ENCODE data around the gene VSX1. TPM values are rescaled to one million over a fixed set of nuclear protein-coding genes. Genes with fewer than 3 reads are reported as not detected.
A peak's percentile ranks its signal among the peaks of the same experiment; 100 is the strongest.

VSX1 gene
- total RNA-seq, 1 donor from 2014 or later: not detected

GRCh38 chr20:25083141-25083772, 1.3 kb upstream of the VSX1 start:
- Mint-ChIP-seq H3K4me1 (ENCODE audit: low read depth, unreplicated experiment) (no peaks in the 10 kb centered on the region), H3K27me3 (ENCODE audit: unreplicated experiment) (peaks cover 41% of the 10 kb centered on the region), H3K9me3 (ENCODE audit: unreplicated experiment) (peaks cover 5% of the 10 kb centered on the region), H3K4me3 (ENCODE audit: unreplicated experiment) (peak overlapping the region; percentile 52), H3K27ac (ENCODE audit: unreplicated experiment) (no peak overlapping the region), H3K36me3 (ENCODE audit: unreplicated experiment) (peaks cover 11% of the 10 kb centered on the region)
- DNase-seq: no peak
- TF ChIP-seq CTCF (IDR thresholded peaks at IDR 0.05; ENCODE audit: partially characterized antibody, unreplicated experiment): no peak

GRCh38 chr20:25082498-25082873, 545 bp upstream of the VSX1 start:
- no peak for DNase-seq
- H3K9me3 Mint-ChIP-seq (ENCODE audit: unreplicated experiment): peaks cover 5% of the 10 kb centered on the region
- H3K4me3 Mint-ChIP-seq (ENCODE audit: unreplicated experiment): peak overlapping the region; percentile 67
- peaks cover 11% of the 10 kb centered on the region for H3K36me3 Mint-ChIP-seq (ENCODE audit: unreplicated experiment)
- H3K27ac Mint-ChIP-seq (ENCODE audit: unreplicated experiment): no peak overlapping the region
- peaks cover 39% of the 10 kb centered on the region for H3K27me3 Mint-ChIP-seq (ENCODE audit: unreplicated experiment)
- no peaks in the 10 kb centered on the region for H3K4me1 Mint-ChIP-seq (ENCODE audit: low read depth, unreplicated experiment)
- no peak for TF ChIP-seq CTCF (IDR thresholded peaks at IDR 0.05; ENCODE audit: partially characterized antibody, unreplicated experiment)

DNA sequence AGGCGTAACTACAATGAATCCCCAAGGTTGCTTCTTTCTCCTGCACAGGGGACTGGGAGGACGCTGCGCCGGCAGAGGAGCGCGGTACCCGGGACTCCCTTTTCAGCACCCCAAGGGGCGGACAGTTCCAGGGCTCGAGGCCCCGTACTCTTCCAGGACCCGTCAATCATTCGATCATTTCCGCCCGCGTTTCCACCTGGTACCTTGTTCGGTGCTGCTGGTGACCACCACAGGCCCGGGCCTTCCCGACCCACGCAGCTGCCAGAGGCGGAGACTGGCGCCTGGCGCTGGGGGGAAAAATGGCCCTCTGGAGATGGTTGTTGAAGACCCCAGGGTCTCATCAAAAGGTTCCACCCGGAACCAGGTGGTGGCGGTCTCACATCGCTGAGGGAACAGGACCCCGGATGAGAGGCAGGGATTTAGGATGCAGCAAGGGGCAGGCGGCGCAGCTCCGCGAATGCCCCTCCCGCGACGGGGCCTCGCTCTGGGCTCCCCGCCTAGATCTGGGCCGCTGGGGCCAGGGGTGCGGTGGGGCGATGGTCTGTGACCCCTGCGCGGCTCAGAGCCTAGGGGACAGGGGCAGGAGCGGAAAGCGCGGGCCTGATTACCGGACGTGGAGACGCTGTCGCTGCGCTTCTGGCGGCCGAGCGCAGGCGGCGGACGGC, 744 bp downstream of the VSX1 start:
- H3K27me3 Mint-ChIP-seq (ENCODE audit: unreplicated experiment): peaks cover 37% of the 10 kb centered on the region
- no peak for TF ChIP-seq CTCF (IDR thresholded peaks at IDR 0.05; ENCODE audit: partially characterized antibody, unreplicated experiment)
- DNase-seq: peak; percentile 60
- H3K36me3 Mint-ChIP-seq (ENCODE audit: unreplicated experiment): peaks cover 7% of the 10 kb centered on the region
- H3K9me3 Mint-ChIP-seq (ENCODE audit: unreplicated experiment): peaks cover 5% of the 10 kb centered on the region
- H3K4me1 Mint-ChIP-seq (ENCODE audit: low read depth, unreplicated experiment): no peaks in the 10 kb centered on the region
- peak overlapping the region; percentile 59 for H3K4me3 Mint-ChIP-seq (ENCODE audit: unreplicated experiment)
- no peak overlapping the region for H3K27ac Mint-ChIP-seq (ENCODE audit: unreplicated experiment)

DNA sequence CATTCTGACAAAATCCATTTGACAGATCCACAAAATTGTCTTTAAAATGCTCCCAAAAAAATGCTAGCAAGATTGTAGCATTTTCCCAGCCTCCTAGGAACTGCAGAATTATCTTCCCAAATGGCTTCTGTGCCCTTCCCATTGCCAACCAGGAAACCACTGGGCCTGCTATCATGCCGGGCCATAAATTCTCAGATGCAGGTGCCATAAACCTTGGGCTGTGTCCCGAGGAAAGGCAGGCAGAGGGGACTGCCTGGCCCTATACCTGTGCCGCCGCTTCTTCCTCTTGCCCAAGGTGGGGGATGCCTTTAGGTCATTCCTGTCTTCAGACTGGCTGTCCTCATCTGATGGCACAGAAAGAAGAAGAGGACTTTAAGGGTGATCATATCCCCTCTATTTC, 2.8 kb downstream of the VSX1 start:
- H3K4me1 Mint-ChIP-seq (ENCODE audit: low read depth, unreplicated experiment): peaks cover 2% of the 10 kb centered on the region
- no peaks in the 10 kb centered on the region for H3K36me3 Mint-ChIP-seq (ENCODE audit: unreplicated experiment)
- no peak for DNase-seq
- H3K4me3 Mint-ChIP-seq (ENCODE audit: unreplicated experiment): no peak overlapping the region
- H3K27me3 Mint-ChIP-seq (ENCODE audit: unreplicated experiment): peaks cover 26% of the 10 kb centered on the region
- peaks cover 4% of the 10 kb centered on the region for H3K9me3 Mint-ChIP-seq (ENCODE audit: unreplicated experiment)
- TF ChIP-seq CTCF (IDR thresholded peaks at IDR 0.05; ENCODE audit: partially characterized antibody, unreplicated experiment): no peak
- no peak overlapping the region for H3K27ac Mint-ChIP-seq (ENCODE audit: unreplicated experiment)

DNA sequence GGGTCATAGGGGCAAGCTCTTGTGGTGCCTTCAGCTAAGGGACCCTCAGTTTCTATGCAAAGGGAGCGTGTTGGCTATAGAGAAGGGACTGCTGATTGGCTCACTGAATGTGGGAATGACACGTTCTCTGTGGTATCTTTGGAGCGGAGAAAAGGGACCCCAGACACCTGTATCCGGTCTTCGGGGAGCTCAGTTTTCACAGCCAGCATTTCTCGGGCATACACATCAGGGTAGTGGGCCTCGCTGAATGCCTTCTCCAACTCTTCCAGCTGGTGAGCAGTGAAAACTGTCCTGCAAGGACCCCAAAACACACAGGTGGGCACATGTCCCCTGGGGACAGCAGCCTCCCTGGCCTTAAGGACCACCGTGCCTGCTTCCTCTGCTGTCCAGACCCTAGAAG, 3.3 kb downstream of the VSX1 start:
- H3K36me3 Mint-ChIP-seq (ENCODE audit: unreplicated experiment): no peaks in the 10 kb centered on the region
- no peak overlapping the region for H3K4me3 Mint-ChIP-seq (ENCODE audit: unreplicated experiment)
- peaks cover 23% of the 10 kb centered on the region for H3K27me3 Mint-ChIP-seq (ENCODE audit: unreplicated experiment)
- no peak overlapping the region for H3K27ac Mint-ChIP-seq (ENCODE audit: unreplicated experiment)
- H3K9me3 Mint-ChIP-seq (ENCODE audit: unreplicated experiment): peaks cover 4% of the 10 kb centered on the region
- DNase-seq: no peak
- no peak for TF ChIP-seq CTCF (IDR thresholded peaks at IDR 0.05; ENCODE audit: partially characterized antibody, unreplicated experiment)
- peaks cover 2% of the 10 kb centered on the region for H3K4me1 Mint-ChIP-seq (ENCODE audit: low read depth, unreplicated experiment)

All from glutamatergic neuron (in vitro differentiated cells).